WTC11 (cell line): Measurements from ENCODE around the gene TMCC1. TPM values are rescaled to one million over a fixed set of nuclear protein-coding genes. Genes with fewer than 3 reads are reported as not detected.

Experiments
- ATAC-seq: fragments of 200-7000 bp; cut with Tn5 transposase; 2 replicates; pipeline ENCODE4 v1.10.0; 2021; ENCODE audit warnings: mild to moderate bottlenecking, moderate library complexity
- CTCF ChIA-PET: fragments of 300-600 bp; sonication (Branson Sonifier 250); formaldehyde crosslinking; loops from one replicate; lab custom pipeline; 2021; ENCODE audit warnings: antibody characterized with exemption; lab: Charles Lee
- POLR2A ChIA-PET: fragments of 350-600 bp; sonication (Branson Sonifier 250); formaldehyde crosslinking; loops from one replicate; lab custom pipeline; 2021; ENCODE audit warnings: antibody characterized with exemption; lab: Charles Lee
- DNase-seq: peaks from one replicate; pipeline ENCODE4 v3.0.0; 2021; ENCODE audit warnings: low spot score
- H3K27ac Mint-ChIP-seq: 2 replicates; pipeline ENCODE4 v1.8.0; 2021; ENCODE audit warnings: mixed read lengths
- H3K27me3 Mint-ChIP-seq: 2 replicates; pipeline ENCODE4 v1.8.0; 2021; ENCODE audit warnings: low read depth, mild to moderate bottlenecking, moderate library complexity, mixed read lengths
- H3K36me3 Mint-ChIP-seq: 2 replicates; pipeline ENCODE4 v1.8.0; 2021; ENCODE audit warnings: mixed read lengths
- H3K4me1 Mint-ChIP-seq: 2 replicates; pipeline ENCODE4 v1.8.0; 2022; ENCODE audit warnings: mixed read lengths
- H3K4me3 Mint-ChIP-seq: 2 replicates; pipeline ENCODE4 v1.8.0; 2021; ENCODE audit warnings: mild to moderate bottlenecking, moderate library complexity, mixed read lengths
- H3K9me3 Mint-ChIP-seq: 2 replicates; pipeline ENCODE4 v1.8.0; 2021; ENCODE audit warnings: mixed read lengths
- ELF4 ChIP-seq: sonication (generic); formaldehyde crosslinking; IDR thresholded peaks from 2 replicates; pipeline ENCODE4 v1.8.1; 2022; ENCODE audit warnings: low read depth, mild to moderate bottlenecking, moderate library complexity, missing genetic modification reagents
- ETV6 ChIP-seq: sonication (generic); formaldehyde crosslinking; IDR thresholded peaks from 2 replicates; pipeline ENCODE4 v1.8.1; 2022; ENCODE audit warnings: mild to moderate bottlenecking, missing genetic modification reagents
- MXD4 ChIP-seq: fragments of 250-450 bp; sonication (Bioruptor Pico); IDR thresholded peaks from 2 replicates; pipeline ENCODE4 v1.8.0; 2021; ENCODE audit warnings: mild to moderate bottlenecking, moderate library complexity, borderline replicate concordance
- TEAD1 ChIP-seq: sonication (generic); formaldehyde crosslinking; IDR thresholded peaks from 2 replicates; pipeline ENCODE4 v1.8.0; 2022; ENCODE audit warnings: mild to moderate bottlenecking, missing genetic modification reagents
- ZBTB21 ChIP-seq: sonication (generic); formaldehyde crosslinking; IDR thresholded peaks from 2 replicates; pipeline ENCODE4 v1.8.1; 2023; ENCODE audit warnings: mild to moderate bottlenecking, missing genetic modification reagents, borderline replicate concordance
- ZNF138 ChIP-seq: sonication (generic); formaldehyde crosslinking; conservative IDR thresholded peaks from 2 replicates; pipeline ENCODE4 v1.8.1; 2022; ENCODE audit warnings: mild to moderate bottlenecking, moderate library complexity, missing genetic modification reagents
- total RNA-seq: library from RNA; stranded (reverse); gene quantifications from 3 replicates; pipeline ENCODE4 v1.2.3, GENCODE V29; 2021
- TF ChIP-seq, protein P1 (sequence below): sonication (generic); formaldehyde crosslinking; IDR thresholded peaks from 2 replicates; pipeline ENCODE4 v1.8.0; 2023; ENCODE audit warnings: missing genetic modification reagents
- TF ChIP-seq, protein P2 (sequence below): sonication (generic); formaldehyde crosslinking; IDR thresholded peaks from 2 replicates; pipeline ENCODE4 v1.8.0; 2023; ENCODE audit warnings: mild to moderate bottlenecking, missing genetic modification reagents
- TF ChIP-seq, protein P3 (sequence below): sonication (generic); formaldehyde crosslinking; IDR thresholded peaks from 2 replicates; pipeline ENCODE4 v1.8.1; 2023; ENCODE audit warnings: mild to moderate bottlenecking, moderate library complexity, missing genetic modification reagents
- TF ChIP-seq, protein P4 (sequence below): fragments of 250-450 bp; sonication (Bioruptor Pico); IDR thresholded peaks from 2 replicates; pipeline ENCODE4 v1.9.0; 2021; ENCODE audit warnings: mild to moderate bottlenecking, borderline replicate concordance
- TF ChIP-seq, protein P5 (sequence below): sonication (generic); formaldehyde crosslinking; IDR thresholded peaks from 2 replicates; pipeline ENCODE4 v1.8.0; 2022; ENCODE audit warnings: missing genetic modification reagents

Gene TMCC1
- total RNA-seq, 1 experiment from 2014 or later = 29.3 TPM

DNA sequence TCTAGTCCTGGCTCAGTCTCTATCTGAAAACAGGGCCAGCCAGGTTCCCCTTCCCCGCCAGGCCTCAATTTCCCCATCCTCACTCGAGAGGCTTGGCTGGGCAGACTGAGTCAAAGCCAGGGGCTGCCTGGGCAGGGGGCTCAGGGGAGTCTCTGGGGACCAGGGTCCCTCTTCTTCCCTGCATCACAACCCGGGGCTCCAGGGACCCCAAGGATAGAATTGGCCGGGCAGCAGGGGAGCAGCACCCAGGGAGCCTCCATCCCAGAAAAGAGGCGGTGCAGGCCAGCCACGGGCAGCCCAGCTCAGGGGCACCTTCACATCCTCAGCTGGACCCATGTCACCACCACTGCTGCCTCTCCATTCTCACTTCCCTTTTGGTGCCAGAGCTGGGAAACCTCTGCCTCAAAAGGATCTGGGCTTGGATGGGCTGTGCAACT lies 273.8 kb downstream of the TMCC1 start (continued):
- TF ChIP-seq, protein P1, sequence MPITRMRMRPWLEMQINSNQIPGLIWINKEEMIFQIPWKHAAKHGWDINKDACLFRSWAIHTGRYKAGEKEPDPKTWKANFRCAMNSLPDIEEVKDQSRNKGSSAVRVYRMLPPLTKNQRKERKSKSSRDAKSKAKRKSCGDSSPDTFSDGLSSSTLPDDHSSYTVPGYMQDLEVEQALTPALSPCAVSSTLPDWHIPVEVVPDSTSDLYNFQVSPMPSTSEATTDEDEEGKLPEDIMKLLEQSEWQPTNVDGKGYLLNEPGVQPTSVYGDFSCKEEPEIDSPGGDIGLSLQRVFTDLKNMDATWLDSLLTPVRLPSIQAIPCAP (CRISPR knock-in tag) = no peak
- TF ChIP-seq, all 79 proteins: peak for 0

DNA sequence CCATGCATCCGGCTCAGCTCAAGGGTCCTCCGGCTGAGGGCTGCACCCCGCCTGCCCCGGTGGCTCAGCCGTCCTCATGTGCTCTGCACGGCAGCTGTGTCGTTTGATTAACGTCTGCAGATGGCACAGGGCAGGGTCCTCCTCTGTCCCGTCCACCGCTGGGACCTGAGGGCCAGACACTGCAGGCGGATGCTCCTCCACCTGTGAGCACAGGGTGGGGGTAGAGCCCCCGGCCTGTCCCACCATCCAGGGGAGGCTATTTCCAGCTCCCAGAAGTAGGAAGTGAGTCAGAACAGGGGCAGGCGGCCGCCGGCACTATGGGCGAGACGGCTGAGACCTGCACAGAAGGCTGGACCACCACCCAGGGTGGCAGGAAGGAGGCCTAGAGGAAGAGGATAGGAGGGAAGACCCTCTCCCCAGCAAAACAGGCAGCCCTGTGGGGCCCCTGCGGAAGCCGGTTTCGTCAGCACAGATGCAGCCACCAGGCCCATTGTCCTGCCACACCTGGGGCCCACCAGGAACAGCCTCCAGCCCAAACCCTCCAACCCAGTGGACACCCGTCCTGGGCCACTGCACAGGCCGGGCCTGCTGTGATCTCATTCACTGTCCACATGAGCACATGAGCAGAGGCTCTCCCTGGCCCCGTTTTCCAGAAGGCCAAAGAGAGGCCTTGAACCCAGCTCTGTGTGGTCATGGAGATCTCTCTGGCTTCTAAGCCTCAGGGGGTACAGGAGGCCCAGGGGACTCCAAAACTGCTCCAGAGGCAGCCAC lies 274.4 kb downstream of the TMCC1 start:
- DNase-seq = no peak
- Mint-ChIP-seq H3K27me3 (no peaks in the 10 kb centered on the region), H3K4me1 (peaks cover 19% of the 10 kb centered on the region), H3K36me3 (no peaks in the 10 kb centered on the region), H3K27ac (no peak overlapping the region), H3K9me3 (no peaks in the 10 kb centered on the region), H3K4me3 (no peak overlapping the region)
- ATAC-seq = no peak
- CTCF ChIA-PET = interaction anchor here (1.4 to 2.4 kb wide), 3 partner anchors 9 to 133 kb away, joined by 4 to 14 read pairs (median 4); no protein-coding TSS in a partner anchor
- POLR2A ChIA-PET = no interaction called here
- TF ChIP-seq, protein P2, sequence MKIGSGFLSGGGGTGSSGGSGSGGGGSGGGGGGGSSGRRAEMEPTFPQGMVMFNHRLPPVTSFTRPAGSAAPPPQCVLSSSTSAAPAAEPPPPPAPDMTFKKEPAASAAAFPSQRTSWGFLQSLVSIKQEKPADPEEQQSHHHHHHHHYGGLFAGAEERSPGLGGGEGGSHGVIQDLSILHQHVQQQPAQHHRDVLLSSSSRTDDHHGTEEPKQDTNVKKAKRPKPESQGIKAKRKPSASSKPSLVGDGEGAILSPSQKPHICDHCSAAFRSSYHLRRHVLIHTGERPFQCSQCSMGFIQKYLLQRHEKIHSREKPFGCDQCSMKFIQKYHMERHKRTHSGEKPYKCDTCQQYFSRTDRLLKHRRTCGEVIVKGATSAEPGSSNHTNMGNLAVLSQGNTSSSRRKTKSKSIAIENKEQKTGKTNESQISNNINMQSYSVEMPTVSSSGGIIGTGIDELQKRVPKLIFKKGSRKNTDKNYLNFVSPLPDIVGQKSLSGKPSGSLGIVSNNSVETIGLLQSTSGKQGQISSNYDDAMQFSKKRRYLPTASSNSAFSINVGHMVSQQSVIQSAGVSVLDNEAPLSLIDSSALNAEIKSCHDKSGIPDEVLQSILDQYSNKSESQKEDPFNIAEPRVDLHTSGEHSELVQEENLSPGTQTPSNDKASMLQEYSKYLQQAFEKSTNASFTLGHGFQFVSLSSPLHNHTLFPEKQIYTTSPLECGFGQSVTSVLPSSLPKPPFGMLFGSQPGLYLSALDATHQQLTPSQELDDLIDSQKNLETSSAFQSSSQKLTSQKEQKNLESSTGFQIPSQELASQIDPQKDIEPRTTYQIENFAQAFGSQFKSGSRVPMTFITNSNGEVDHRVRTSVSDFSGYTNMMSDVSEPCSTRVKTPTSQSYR = no peak
- TF ChIP-seq, protein P1 (CRISPR knock-in tag) = no peak
- TF ChIP-seq ZBTB21 (CRISPR knock-in tag) (no peak), MXD4 (no peak)

DNA sequence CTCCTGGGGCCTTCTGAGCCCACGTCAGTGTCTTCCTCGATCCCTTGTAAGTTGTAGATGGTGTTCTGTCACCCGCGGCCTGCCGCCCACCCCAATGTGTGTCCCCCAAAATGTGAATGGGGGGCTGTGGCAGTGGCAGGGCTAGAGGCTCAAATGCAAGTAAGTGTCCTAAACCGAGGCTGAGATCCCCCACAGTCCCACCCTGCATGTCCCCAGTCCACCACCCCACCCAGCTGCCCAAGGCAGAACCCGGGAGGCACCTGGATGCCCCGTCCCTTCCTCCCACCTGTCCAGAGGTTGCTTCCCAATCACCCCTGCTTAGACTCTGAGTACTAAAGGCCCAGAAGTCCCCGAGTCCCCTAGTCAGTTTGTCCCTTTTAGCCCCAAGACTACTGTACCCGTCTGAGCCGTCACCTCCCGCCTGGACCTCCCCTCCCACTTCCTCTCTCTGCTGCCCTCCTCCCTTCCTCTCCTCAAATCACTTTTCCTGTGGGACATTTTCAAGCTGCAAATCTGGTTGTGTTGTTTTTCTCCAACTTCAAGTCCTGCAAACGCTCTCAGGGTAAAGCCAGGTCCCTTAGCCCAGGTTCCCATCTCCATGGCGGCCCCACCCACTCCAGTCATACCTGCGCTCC lies 275.2 kb downstream of the TMCC1 start:
- no peaks in the 10 kb centered on the region for H3K9me3 Mint-ChIP-seq
- H3K27me3 Mint-ChIP-seq = no peaks in the 10 kb centered on the region
- ChIA-PET CTCF (interaction anchor here (0.6 to 2.4 kb wide), 4 partner anchors 9 to 211 kb away, joined by 4 to 14 read pairs (median 4); no protein-coding TSS in a partner anchor), POLR2A (interaction anchor here (1.0 kb wide), 1 partner anchor 178 kb away, joined by 3 read pairs; the partner anchor contains the start of gene IFT122)
- no peak overlapping the region for H3K27ac Mint-ChIP-seq
- H3K36me3 Mint-ChIP-seq = no peaks in the 10 kb centered on the region
- DNase-seq (no peak), ATAC-seq (peak; percentile 12; the same call in 1 of the 2 replicates)
- H3K4me3 Mint-ChIP-seq = no peak overlapping the region
- peaks cover 19% of the 10 kb centered on the region for H3K4me1 Mint-ChIP-seq
- TF ChIP-seq, protein P3, sequence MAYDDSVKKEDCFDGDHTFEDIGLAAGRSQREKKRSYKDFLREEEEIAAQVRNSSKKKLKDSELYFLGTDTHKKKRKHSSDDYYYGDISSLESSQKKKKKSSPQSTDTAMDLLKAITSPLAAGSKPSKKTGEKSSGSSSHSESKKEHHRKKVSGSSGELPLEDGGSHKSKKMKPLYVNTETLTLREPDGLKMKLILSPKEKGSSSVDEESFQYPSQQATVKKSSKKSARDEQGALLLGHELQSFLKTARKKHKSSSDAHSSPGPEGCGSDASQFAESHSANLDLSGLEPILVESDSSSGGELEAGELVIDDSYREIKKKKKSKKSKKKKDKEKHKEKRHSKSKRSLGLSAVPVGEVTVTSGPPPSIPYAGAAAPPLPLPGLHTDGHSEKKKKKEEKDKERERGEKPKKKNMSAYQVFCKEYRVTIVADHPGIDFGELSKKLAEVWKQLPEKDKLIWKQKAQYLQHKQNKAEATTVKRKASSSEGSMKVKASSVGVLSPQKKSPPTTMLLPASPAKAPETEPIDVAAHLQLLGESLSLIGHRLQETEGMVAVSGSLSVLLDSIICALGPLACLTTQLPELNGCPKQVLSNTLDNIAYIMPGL = no peak
- TF ChIP-seq, protein P4, sequence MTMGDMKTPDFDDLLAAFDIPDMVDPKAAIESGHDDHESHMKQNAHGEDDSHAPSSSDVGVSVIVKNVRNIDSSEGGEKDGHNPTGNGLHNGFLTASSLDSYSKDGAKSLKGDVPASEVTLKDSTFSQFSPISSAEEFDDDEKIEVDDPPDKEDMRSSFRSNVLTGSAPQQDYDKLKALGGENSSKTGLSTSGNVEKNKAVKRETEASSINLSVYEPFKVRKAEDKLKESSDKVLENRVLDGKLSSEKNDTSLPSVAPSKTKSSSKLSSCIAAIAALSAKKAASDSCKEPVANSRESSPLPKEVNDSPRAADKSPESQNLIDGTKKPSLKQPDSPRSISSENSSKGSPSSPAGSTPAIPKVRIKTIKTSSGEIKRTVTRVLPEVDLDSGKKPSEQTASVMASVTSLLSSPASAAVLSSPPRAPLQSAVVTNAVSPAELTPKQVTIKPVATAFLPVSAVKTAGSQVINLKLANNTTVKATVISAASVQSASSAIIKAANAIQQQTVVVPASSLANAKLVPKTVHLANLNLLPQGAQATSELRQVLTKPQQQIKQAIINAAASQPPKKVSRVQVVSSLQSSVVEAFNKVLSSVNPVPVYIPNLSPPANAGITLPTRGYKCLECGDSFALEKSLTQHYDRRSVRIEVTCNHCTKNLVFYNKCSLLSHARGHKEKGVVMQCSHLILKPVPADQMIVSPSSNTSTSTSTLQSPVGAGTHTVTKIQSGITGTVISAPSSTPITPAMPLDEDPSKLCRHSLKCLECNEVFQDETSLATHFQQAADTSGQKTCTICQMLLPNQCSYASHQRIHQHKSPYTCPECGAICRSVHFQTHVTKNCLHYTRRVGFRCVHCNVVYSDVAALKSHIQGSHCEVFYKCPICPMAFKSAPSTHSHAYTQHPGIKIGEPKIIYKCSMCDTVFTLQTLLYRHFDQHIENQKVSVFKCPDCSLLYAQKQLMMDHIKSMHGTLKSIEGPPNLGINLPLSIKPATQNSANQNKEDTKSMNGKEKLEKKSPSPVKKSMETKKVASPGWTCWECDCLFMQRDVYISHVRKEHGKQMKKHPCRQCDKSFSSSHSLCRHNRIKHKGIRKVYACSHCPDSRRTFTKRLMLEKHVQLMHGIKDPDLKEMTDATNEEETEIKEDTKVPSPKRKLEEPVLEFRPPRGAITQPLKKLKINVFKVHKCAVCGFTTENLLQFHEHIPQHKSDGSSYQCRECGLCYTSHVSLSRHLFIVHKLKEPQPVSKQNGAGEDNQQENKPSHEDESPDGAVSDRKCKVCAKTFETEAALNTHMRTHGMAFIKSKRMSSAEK (CRISPR knock-in tag) = no peak
- TF ChIP-seq, protein P5, sequence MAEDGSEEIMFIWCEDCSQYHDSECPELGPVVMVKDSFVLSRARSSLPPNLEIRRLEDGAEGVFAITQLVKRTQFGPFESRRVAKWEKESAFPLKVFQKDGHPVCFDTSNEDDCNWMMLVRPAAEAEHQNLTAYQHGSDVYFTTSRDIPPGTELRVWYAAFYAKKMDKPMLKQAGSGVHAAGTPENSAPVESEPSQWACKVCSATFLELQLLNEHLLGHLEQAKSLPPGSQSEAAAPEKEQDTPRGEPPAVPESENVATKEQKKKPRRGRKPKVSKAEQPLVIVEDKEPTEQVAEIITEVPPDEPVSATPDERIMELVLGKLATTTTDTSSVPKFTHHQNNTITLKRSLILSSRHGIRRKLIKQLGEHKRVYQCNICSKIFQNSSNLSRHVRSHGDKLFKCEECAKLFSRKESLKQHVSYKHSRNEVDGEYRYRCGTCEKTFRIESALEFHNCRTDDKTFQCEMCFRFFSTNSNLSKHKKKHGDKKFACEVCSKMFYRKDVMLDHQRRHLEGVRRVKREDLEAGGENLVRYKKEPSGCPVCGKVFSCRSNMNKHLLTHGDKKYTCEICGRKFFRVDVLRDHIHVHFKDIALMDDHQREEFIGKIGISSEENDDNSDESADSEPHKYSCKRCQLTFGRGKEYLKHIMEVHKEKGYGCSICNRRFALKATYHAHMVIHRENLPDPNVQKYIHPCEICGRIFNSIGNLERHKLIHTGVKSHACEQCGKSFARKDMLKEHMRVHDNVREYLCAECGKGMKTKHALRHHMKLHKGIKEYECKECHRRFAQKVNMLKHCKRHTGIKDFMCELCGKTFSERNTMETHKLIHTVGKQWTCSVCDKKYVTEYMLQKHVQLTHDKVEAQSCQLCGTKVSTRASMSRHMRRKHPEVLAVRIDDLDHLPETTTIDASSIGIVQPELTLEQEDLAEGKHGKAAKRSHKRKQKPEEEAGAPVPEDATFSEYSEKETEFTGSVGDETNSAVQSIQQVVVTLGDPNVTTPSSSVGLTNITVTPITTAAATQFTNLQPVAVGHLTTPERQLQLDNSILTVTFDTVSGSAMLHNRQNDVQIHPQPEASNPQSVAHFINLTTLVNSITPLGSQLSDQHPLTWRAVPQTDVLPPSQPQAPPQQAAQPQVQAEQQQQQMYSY (CRISPR knock-in tag) = no peak
- TF ChIP-seq ZNF138 (no peak), TEAD1 (no peak), ELF4 (no peak), ETV6 (CRISPR knock-in tag) (no peak)
- TF ChIP-seq, protein P2 = no peak
